Stimulated activated CD8-positive, alpha-beta memory T cell treated with anti-CD3 and anti-CD28 coated beads, Interleukin-4, amount 100 ng/mL, for 1 hour (primary cell): Measurements from ENCODE around the gene CIPC.
A peak's percentile ranks its signal among the peaks of the same experiment; 100 is the strongest.

Experiments
- DNase-seq, 2 donors: peaks; one replicate each; pipeline ENCODE4 v3.0.0-alpha.2; 2020; ENCODE audit warnings: low read depth in 2 of 2, low spot score in 1 of 2

The CIPC gene

DNA sequence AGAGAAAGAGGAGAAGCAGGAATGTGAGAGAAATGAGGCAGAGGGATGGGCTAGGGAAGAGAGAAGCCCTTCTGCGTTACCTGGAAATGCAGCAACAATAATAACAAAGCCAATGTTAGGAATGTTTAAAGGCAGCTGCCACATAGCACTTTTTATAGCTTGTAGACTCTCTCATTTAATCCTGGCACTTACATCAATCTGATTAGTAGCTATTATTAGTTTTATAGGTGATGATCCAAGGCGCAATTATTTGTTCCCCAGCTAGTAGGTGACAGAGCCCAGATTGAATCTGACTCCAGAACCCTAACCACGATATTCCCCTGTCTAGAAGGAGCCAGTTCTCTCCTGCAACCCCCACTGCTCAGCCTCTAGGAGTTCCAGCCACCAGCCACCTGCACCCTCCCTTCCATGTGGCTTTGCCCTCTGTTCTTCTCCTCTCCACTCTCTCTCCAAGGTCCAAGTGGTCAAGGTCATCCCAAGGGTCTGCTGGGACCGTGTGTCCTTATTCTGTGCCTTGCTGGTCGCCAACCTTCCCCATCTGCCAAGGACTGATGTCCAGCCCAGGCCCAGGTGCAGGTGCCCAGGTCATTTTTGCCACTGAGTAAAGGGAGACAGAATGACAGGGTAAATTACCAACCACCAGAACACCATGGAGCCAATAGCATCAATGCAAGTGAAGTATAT lies 29.4 kb upstream of the CIPC start:
- DNase-seq: no peak

DNA sequence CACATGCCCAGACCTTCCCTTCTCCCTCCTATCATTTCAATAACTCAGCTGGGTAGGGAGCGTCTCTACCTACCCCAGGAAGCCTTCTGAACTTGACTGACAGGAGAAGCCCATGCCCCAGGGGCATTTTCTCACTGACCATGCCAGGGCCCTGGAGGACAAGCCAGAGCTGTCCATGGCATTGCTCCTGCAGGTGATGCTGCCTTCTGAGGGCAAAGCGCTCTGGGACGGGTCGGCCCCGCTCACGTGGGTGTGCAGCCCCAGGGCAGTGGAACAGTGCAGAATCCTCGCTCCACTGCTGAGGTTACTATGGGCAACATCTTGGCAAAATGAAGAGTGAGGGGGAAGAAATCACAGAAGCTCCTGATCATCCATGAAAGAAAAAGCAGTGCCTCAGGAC lies 28.5 kb upstream of the CIPC start:
- no peak for DNase-seq

DNA sequence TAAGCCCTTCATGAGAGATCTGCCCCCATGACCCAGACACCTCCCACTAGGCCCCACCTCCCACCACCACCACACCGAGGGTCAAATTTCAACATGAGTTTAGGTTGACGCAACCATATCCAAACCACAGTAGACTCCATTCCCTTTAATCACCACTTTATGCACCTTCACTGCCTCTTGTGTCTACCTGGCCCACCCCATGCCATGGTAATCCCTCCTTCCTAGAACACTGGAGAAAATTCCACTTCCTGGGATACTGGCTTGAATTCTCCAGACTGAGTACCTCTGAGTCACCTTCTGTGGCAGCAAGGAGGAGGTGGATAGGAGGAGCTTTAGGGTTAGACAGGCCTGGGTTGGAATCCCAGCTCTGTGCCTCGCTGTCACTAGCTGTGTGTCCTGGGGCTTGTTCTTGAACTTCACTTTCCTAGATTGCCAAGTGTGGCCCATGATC lies 26.1 kb upstream of the CIPC start:
- DNase-seq: no peak

DNA sequence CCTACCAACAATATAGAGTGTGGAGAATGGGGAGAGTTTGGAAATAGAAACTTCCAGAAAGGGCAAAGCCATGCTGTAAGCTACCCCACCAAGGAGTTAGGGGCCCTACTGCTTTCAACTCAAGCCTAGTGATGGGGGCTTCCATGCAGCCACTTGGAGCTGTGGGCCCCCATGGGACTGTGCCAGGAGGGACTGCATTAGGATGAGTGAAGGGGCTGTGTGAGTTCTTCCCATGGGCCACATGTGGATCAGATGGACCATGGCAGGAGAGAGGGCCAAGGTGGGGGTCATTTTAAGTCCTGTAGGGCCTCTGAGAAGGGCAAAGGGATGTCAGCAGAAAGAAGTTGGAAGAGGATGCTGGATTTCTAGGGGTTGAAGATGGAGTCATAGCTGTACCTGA lies 23.1 kb upstream of the CIPC start:
- no peak for DNase-seq

DNA sequence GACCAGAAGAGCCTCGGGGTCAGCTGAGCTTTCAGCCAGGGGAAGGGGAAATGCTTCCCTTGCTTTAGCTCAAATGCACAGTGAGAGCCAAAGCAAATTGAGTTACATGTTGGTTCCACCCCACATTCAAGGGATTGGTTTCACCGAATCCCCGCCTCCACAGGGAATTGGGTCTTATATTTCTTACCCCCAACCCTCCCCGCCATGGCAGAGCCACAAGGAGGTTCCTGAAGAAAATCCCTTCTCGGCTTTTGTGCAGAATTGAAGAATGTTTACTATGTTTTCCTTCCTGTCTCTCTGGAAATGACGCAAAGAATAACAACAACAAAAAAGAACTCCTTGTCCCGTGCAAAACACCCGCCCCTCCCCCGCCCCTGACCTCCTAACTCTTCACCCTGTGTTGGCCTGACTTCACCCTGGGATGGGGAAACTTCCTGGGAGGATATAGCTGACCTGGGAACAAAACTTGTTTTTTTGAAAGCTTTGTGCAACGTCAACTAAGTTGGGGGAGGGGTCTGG lies 21.9 kb upstream of the CIPC start:
- no peak for DNase-seq

DNA sequence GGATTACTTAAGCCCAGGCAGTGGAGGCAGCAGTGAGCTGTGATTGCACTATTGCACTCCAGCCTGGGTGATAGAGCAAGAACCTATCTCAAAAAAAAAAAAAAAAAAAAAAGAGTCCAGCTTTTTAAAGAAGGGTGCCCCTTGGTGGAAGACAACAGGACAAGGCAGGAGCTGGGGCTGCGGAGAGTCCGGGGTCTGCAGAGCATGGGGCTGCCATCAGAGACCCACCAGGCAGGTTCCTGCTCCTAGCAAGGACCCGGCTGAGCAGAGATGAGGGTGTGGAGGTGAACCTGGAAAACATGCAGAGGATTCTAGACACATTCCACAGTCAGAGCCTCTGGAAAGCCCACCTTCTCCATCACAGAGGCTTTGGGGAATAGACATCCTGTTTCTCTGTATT lies 21.0 kb upstream of the CIPC start:
- DNase-seq: no peak

DNA sequence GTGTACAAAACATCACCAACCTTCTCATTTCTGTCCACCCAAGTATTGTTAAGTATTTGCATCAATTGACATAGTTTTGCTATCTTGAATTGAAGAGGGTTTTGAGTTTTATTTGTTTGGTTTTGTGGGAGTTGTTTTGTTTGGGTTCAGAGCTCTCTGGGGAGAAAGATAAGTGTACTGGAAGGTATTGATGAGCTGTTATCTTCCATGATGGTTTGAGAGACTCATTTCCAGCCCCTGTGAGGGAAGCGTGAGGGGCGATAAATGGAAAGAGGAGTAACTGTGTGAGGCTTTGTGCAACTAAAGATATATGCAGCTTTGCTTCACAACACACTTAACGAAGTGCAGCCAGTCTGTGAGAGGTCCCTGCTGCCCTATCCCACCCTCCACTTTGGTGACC lies 15.7 kb upstream of the CIPC start:
- DNase-seq: no peak

DNA sequence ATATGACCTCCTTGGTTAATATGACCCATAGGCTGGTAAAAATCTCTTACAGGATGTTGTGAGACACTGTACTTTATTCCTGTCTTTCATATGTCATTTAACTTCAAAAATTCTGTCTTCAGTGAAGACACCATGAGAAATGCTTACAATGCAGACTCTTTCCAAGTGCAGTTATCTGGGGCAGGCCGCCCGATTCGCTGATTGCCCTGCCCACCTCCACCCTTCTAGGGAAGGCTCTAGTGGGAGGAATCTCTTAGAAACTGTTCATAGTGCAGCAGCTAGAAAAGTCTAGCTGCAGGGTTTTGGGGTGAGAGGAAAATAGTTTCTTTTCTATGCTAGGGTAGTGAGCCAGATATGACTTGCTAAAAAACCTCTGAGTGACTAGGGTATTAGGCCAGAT lies 15.0 kb upstream of the CIPC start:
- no peak for DNase-seq

DNA sequence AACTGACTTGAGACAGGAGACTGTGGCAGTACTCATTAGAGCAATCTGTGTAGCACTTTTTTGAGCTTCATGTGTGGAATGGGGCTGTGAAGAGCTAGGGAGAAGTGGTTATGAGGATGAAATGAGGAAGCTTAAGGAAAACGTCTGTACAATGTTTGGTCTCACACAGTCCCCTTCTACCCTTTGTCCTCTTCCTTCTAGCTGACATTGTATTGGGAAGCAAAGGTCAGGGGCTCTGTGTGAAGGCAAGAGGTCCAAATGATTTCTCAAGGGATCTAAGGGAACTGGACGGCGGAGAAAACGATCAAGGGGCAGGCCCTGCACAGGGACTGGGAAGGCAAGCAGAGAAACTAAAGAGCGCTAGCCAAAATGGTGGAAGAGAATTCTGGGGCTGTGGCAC lies 13.1 kb upstream of the CIPC start:
- DNase-seq: no peak

DNA sequence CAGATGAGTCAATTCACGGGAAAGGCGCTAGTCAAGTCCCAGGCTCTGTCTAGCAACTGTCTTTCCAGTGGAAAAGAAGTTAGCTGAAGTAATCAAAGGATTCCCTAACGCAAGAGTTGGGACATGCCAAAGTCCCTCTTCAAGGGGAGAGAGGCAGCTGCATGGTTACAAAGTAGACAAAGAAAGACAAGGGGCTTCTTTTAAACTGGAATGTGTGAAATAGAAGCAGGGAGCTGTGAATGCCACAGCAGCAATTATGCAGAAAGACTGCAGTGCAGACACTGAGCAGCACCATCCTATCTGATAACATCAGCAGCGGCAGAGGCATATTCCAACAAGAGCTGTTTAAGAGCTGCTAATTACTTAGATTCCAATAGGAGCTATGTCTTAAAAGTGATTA lies 12.5 kb upstream of the CIPC start:
- no peak for DNase-seq

DNA sequence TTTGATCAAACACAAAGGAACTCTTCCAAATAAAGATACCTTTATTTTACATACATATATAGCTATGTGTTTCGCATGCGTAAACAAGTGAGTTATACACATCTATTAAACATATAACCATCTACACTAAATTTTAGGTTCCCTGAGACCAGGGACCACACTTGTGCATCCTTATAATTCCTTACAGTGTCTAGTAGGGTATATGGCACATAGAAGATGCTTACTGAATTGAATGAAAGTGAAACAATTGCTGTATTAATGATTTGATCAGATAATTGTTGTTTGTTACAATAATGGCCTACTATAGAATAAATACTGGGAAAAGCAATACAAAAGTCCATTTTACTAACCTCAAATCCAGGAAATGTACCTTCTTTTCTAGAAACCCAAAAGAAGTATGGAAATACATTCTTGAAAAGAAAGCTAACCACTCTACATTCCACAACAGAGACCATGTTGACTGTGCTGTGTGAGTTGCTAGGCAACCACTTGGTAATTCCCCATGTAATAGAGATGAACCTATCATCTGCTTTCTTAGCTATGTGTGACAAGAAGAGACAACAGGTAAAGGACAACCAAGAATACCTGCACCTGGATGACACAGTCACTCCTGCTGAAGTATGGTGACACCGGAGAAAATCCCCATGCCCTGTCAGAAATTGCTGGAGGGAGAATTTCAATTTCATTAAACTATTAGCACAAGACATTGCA lies 11.9 kb upstream of the CIPC start:
- no peak for DNase-seq

DNA sequence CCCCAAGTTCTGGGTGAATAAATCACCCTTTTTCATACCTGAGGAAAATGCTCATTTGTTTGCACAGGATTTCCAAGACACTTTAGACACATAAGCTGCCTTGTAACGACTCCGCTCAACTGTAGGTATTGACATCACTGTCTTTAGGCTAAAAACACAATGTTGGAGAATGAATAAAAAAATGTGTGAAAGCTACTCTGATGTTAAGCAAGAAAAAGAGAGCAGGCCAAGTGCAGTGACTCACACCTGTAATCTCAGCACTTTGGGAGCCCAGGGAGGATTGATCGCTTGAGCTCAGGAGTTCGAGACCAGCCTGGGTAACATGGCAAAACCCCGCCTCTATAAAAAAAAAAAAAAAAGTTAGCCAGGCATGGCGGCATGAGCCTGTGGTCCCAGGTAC lies 11.1 kb upstream of the CIPC start:
- no peak for DNase-seq

DNA sequence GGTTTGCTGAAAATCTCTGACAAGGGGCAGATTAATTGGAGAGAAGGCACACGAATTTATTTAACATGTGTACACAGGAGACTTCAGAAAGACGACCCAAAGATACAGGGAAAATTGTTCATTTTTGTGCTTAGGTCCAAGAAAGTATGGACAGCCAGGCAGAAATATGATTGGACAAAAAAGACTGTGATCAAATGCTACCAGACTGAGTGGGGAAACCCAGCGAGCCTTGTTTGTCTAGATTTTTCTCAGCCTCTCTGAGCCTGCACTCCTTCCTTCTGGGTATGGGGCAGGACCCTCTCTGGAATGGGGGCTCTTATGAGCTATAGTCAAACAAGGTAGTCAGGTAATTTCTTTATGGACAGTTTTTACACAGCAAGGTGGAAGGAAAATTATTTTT lies 10.4 kb upstream of the CIPC start:
- no peak for DNase-seq

DNA sequence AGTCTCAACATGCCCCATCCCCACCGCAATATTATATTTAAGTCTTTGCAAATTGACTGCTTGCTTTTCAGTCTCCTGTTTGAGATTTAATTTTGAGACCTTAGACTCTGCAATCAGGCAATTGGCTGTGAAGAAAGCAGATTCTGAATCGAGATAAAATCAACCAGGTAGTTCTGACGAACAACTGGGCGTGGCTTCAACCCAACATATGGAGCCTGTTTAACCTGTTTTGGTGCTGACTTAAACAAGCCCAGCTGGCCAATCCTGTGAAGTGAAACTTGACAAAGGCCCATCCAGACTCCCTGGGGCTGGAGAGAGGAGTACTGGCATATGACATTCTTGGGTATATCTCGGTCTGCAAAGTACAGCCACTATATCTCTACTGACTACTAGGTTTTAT lies 9.8 kb upstream of the CIPC start:
- DNase-seq: no peak

DNA sequence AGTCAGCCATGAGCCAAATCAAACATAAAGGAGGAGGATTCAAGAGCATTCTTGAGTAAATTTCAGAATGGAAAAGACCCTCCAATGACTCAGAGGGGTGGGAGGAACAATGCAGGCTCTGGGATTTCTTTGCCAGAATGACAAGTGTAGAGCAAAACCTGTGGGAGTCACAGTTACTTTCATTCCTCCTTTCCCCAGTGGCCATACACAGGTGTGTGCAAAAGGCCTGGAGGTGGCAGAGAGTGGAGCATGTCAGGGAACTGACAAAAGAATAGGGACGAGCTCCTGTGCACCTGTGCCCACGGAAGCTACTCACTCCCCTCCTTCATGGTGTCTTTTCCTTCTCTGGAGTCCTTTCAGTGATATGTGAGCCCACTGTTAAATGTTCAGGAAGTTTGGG lies 9.4 kb upstream of the CIPC start:
- DNase-seq: no peak

DNA sequence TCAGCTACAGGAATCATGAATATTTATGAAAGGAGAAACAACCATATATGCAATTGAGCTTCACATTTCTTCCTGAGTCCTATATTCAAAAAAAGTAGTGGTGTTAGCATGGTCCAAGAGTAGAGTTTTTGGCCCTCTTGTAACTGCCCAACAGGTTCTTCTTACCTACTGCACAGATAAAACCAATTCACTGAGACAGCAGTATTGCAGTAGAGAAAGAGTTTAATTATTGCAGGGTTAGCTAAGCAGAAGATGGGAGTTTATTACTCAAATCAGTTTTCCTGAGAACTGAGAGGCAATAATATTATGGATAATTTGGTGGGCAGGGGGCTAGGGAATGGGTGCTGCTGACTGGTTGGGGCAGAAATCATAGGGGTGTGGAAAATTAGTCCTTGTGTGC lies 6.5 kb upstream of the CIPC start:
- no peak for DNase-seq

DNA sequence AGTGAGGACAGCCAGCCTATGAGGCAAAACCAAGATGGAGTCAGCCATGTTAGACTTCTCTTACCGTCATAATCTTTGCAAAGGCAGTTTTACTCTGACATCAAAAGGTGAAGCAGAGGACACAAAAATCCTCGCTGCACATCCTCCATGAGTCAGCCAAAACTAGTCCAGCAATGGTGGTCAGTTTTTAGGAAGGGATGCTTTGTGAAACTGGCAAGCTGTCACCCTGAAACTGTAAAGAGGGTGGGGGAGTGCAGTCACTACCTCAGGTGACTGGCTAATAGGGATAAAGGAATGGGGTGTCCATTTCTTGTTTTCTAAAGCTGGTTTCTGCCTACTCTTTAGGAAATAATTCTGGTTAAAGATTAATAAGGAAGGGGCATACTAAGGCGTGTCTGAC lies 5.4 kb upstream of the CIPC start:
- DNase-seq: no peak

DNA sequence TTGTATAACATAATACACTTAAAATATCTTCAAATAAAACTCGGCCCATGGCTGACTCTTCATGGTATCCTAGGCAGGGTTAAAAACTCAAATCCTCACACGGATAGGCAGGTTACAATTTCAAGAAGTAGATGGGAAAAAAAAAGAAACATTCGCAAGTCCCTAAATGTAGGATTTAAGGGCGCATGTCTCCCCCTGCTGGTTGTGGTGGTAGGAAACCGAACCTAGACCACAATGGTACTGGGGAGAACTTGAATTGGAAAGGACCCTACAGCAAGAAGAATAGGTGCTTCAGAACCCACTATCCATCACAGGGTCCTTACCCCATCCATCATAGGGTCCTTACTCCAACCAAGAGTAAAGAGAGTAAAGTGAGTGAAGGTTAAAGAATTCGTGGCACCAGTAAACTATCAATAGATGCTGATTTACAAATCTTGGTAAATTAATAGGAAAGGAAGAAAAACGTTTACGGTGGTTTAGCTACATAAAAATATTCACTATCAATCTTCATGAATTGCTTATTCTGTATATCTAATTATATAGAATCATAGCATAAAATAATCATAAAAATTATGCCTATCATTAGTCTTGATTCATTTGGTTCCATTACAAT lies 3.3 kb upstream of the CIPC start:
- DNase-seq: peak; percentile 47 to 56

DNA sequence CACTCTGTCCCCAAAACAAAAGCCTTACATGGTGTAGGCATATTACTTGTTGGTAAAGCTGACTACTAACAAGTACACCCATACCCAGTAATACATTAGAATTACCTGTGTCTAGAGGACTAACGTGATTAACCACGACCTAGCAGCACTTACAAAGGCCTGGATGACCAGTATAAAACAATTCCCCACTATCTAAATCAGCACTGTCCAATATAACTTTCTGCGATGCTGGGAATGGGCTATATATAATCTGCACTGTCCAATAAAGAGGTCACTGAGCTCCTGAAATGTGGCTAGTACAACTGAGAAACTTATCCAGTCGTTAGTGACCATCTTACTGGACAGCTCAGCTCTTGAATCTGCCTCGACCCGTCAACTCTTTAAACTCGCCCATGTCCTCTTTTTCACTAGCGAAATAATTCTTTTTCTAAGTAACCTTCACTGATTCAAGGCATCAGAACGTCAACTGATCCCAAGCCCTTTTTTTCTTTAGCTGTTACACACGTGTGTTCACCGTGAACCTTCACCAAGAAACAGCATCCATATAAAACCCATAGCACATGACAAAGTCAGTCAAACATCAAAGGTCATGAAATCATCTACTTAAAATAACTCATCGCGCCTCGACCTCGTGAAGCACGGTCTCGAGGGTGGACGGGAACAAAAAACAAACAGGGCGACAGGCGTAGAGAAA lies 905 bp upstream of the CIPC start:
- DNase-seq: no peak

DNA sequence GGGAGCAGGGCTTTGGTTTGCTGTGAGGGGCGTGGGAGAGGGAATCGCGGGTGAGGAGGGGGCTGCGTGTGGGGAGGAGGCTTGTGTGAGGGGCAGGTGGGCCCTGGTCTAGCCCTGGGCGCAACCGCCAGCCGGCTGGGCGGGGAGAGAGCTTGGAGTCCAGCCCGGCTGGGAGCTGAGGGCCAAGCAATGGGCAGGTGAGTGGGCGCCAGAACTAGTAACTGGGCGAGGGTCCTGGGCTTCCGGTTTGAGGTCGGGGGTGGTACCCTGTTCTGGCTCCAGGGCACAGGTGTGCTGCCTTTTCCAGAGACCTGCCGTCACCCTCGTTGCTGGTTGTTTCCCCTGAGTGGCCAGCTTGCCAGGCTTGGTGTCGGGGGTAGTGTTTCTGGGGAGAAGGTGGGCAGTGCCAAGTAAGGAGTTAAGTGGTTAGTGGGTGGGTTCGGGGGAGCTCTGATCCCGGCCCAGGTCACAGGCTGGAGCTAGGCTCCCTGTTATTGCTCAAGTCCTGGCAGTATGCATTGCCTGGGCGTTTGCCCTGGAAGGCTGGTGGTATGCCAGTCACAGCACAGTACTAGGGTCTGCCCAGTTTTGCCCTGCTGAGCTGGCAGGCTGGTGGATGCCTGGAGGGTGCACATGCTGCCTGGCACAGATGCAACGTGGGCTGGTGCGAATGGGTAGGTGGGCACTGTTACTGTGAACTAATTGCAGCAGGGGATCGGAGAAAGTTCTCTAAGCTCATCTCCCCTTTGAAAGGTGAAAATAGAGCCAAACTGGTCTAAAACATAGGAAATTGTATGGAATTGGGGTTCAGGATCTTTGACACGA lies 683 bp downstream of the CIPC start:
- DNase-seq: no peak
